ENCODE results near the gene LGALS16.

DNA sequence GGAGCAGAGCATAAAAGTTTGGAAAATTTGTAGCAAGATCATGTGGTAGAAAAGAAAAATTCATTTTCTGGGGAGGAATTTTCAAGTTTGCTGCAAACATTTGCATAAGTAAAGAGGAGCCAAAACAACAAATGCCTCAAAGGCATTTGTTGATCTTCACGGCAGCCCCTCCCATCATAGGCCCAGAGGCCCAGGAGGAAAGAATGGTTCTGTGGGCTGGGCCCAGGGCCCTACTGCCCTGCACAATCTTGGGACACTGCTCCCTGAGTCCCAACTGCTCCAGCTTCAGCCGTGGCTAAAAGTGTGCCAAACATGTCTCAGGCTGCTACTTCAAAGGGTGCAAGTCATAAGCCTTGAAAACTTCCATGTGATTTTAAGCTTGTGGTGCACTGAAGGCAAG is 42.1 kb upstream of the LGALS16 start:
- TF ChIP-seq, protein P1, sequence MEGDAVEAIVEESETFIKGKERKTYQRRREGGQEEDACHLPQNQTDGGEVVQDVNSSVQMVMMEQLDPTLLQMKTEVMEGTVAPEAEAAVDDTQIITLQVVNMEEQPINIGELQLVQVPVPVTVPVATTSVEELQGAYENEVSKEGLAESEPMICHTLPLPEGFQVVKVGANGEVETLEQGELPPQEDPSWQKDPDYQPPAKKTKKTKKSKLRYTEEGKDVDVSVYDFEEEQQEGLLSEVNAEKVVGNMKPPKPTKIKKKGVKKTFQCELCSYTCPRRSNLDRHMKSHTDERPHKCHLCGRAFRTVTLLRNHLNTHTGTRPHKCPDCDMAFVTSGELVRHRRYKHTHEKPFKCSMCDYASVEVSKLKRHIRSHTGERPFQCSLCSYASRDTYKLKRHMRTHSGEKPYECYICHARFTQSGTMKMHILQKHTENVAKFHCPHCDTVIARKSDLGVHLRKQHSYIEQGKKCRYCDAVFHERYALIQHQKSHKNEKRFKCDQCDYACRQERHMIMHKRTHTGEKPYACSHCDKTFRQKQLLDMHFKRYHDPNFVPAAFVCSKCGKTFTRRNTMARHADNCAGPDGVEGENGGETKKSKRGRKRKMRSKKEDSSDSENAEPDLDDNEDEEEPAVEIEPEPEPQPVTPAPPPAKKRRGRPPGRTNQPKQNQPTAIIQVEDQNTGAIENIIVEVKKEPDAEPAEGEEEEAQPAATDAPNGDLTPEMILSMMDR (IDR thresholded peaks at IDR 0.05): no peak
- TF ChIP-seq POLR2A (IDR thresholded peaks at IDR 0.05): no peak
